CD4-positive, alpha-beta T cell treated with Interleukin-15 for 1 hour (primary cell): Measurements from ENCODE around the gene SYCP2.

Experiments used
- DNase-seq: peaks from one replicate; pipeline ENCODE4 v3.0.0-alpha.2; 2020

Gene SYCP2

DNA sequence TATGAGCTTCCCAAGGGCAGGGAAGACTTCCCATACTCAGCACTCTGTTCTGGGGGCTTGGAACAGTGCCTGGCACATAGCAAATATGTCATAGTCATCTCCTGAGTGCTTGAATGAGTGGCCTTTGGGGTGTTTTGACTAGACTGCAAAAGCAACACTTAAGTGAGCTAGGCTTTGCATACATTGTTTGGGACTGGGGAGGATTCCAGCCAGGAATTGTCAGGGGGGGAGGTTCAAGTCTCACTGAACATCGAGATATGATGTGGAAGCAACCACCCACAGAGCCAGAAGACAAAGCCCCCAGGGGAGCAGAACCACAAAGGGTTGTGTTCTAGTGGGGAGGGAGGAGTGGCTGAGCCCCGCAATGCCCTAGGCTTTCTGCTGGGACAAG, 98.4 kb downstream of the SYCP2 start:
- DNase-seq: no peak

DNA sequence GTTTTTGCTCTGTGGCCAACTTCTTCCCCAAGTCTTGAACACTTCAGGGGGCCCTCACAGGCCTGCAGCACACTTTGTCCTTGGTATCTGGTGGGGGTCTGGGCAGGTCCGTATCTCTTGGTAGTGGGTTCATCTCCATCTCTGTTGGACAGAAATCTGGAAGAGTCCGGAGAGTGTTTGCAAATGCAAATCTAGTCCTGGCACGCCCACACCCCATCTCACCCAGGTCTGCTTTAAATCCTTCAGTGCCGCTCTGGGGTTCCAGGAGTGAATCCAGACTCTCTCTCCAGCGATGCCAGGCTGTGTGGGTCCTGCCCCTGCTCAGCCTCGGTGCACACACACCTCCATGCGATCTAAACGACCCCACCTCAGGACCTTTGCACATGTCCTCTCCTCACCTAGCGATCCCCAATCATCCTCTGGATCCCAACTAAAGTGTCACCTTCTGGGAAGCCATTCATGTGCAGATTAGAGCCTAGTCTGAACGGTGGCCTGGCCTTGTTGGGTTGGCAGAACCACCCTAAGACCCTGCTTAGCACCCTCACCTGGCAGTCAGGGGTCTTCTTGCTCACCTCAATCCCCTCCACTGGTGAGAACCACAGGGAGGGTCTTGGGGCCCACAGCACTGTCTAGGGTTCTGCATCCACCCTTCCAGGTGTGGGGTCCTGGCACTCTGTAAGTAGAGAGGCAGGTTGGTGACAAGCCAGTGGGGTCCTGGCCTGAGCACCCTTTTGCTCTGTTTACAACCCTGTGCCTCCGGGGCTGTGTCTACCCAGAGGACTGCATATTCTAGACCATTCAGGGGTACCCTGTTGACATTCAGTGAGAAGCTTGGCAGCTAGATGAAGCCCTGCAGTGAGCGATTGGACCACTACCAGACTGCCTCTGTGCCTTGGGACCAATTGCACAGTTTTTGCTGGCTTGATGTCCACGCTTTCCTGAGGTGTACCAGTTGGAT, 100.8 kb downstream of the SYCP2 start:
- no peak for DNase-seq

- DNase-seq: no peak
Observed at GRCh38 chr20:59831916-59832270, 101.5 kb downstream of the SYCP2 start.

- no peak for DNase-seq
Observed at GRCh38 chr20:59831024-59831915, 102.2 kb downstream of the SYCP2 start.

GRCh38 chr20:59830665-59831023, 102.8 kb downstream of the SYCP2 start:
- DNase-seq: no peak

DNA sequence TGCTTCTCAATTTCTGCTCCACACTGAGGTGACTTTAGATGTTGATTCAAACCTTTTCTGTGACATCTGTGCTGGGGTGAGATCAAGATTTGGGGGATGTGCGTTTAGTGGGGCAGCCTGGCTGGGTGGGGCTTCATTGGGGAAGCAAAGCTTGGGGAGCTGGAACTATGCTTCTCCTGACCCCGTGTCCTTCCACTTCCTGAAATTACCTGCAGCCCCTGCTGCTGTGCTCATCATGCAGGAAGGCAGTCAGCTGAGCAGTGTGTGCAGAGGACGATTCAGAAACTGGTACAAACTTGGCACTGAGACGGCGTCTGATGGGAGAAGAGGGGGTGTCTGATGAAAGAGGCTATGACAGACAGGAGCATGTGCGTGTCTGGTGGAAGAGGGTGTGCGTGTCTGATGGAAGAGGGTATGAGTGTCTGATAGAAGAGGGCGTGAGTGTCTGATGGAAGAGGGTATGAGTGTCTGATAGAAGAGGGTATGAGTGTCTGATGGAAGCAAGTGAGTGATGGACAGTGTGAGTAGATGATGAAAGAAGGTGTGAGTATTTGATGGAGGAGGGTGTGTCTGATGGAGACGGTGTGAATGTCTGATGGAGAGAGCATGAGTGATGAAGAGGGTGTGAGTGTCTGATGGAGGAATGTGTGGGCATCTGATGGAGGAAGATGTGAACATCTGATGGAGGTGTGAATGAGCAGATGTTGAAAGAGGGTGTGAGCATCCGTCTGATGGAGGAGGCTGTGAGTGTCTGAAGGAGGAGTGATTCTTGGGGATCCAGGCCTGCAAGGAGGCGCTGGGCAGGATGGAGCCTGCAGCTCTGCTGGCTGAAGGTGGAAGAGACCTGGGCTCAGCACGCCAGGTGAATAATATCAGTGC, 103.4 kb downstream of the SYCP2 start:
- no peak for DNase-seq

- DNase-seq: no peak
Observed at GRCh38 chr20:59829054-59829785, 104.2 kb downstream of the SYCP2 start.

- no peak for DNase-seq
Observed at GRCh38 chr20:59828125-59829053, 105.0 kb downstream of the SYCP2 start.

GRCh38 chr20:59827138-59828056, 106.0 kb downstream of the SYCP2 start:
- DNase-seq: no peak

GRCh38 chr20:59825944-59826759, 107.3 kb downstream of the SYCP2 start:
- DNase-seq: no peak

DNA sequence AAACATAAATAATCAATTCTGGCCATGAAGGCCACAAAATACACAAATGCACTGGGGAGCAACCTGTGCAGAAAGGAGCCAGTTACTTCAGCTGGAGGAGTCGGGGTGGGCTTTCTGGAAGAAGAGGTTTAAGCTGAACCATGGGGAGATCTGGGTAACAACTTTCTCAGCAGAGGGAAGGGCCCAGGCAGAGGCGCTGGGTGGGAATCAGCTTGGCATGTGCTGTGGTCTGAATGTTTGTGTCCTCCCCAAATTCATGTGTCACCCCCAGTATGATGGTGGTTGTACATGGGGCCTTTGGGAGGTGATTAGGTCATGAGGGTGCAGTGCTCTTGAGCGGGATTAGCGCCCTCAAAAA, 107.9 kb downstream of the SYCP2 start:
- DNase-seq: no peak

DNA sequence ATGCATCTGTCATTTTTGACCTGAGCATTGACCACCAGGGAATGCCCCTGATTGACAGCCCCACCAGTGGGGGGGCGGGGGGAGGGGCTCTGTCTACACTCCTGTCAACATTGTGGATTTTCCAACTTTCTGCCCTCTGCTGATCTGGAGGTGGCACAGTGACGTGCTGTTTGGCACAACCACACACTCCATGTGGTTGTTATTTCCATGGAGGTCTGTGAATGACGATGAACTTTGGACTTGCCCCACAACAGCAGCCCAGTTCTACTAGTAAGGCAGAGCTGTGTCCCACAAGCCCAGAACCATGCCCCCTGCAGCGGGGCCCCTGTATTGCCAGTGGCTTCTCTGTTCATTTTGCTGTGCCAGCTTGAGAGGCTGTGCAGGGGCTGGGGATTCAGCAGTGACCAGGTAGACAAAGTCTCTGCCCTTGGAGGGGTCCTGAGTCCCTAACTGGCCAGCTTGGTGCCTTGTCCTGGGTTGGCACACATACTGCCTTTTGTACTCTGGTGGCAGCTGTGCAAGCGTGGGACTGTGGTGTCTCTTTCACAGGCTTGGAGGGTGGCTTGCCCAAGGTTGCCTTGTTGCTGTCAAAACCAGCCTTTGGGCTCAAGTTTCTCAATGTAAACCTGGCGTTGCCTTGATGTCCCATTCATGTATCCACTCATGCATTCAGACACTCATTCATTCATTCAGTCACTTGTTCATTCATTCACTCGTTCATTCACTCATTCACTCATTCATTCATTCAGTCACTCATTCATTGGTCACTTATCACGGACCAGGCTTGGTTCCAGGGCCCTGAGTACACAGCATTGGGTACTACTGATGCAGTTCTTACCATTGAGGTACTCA, 108.5 kb downstream of the SYCP2 start:
- DNase-seq: no peak

GRCh38 chr20:59823491-59824259, 109.8 kb downstream of the SYCP2 start:
- DNase-seq: no peak

- no peak for DNase-seq
Observed at GRCh38 chr20:59823030-59823423, 110.4 kb downstream of the SYCP2 start.

- DNase-seq: no peak
Observed at GRCh38 chr20:59822291-59823029, 111.0 kb downstream of the SYCP2 start.

DNA sequence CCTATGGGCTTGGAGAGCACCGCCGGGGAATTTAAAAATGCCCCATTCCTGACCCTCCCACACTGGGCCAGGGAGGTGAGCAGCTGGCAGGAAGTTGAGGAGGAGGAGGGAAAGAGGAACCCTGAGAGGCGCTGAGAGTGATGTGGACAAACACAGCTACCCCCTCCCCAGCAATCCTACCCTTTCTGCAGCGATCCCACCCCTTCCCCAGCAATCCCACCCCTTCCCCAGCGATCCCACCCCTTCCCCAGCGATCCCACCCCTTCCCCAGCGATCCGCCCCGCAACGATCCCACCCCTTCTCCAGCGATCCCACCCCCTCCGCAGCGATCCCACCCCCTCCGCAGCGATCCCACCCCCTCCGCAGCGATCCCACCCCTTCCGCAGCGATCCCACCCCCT, 111.6 kb downstream of the SYCP2 start:
- DNase-seq: no peak

- no peak for DNase-seq
Observed at GRCh38 chr20:59821201-59821600, 112.2 kb downstream of the SYCP2 start.
